CD4-positive, alpha-beta memory T cell (primary cell): Measurements from ENCODE around the gene LAMA3. TPM values are rescaled to one million over a fixed set of nuclear protein-coding genes. Genes with fewer than 3 reads are reported as not detected.
"Not testable (repeated sequence)": the region's sequence is repeated elsewhere in the genome, so short reads cannot be mapped to it uniquely, and the experiment has no call there.

ENCODE experiments used
- CTCF ChIA-PET: fragments of 350-600 bp; sonication (Branson Sonifier 250); formaldehyde crosslinking; loops from one replicate; lab custom pipeline; 2021; ENCODE audit warnings: inconsistent platforms; ENCODE audit not compliant: partially characterized antibody; lab: Charles Lee
- POLR2A ChIA-PET: fragments of 350-600 bp; sonication (Branson Sonifier 250); formaldehyde crosslinking; loops from one replicate; lab custom pipeline; 2021; ENCODE audit not compliant: partially characterized antibody; lab: Charles Lee
- DNase-seq, 5 donors: peaks; one replicate each; pipeline versions ENCODE4 v3.0.0 to v3.0.0-alpha.2; 2020 to 2022; ENCODE audit warnings: mixed read lengths in 1 of 5
- H3K27ac ChIP-seq: one replicate; pipeline ENCODE4 v1.7.0; 2013; ENCODE audit warnings: low read depth, low read length
- H3K27me3 ChIP-seq: 2 replicates; pipeline ENCODE4 v1.7.0; 2013; ENCODE audit warnings: mild to moderate bottlenecking, low read length, moderate library complexity; ENCODE audit not compliant: insufficient read depth
- H3K36me3 ChIP-seq: 2 replicates; pipeline ENCODE4 v1.7.0; 2013; ENCODE audit warnings: mild to moderate bottlenecking, low read length, moderate library complexity; ENCODE audit not compliant: insufficient read depth
- H3K4me1 ChIP-seq: 2 replicates; pipeline ENCODE4 v1.7.0; 2013; ENCODE audit warnings: mild to moderate bottlenecking, low read length, moderate library complexity; ENCODE audit not compliant: insufficient read depth
- H3K4me3 ChIP-seq, 2 donors: one replicate each; pipeline ENCODE4 v1.7.0; 2013; ENCODE audit warnings: low read length in 2 of 2, mild to moderate bottlenecking in 1 of 2
- H3K9me3 ChIP-seq, 2 donors: one replicate each; pipeline ENCODE4 v1.7.0; 2013; ENCODE audit warnings: low read length in 2 of 2, control low read depth in 1 of 2; ENCODE audit not compliant: control insufficient read depth in 1 of 2
- H3K27ac Mint-ChIP-seq, 7 donors: one replicate each; pipeline ENCODE4 v1.8.0; 2020 to 2021; ENCODE audit warnings: mixed read lengths in 7 of 7, mild to moderate bottlenecking in 6 of 7, inconsistent platforms in 3 of 7, moderate library complexity in 3 of 7
- H3K27me3 Mint-ChIP-seq, 2 donors: one replicate each; pipeline ENCODE4 v1.8.0; 2020 to 2021; ENCODE audit warnings: mixed read lengths in 2 of 2
- H3K36me3 Mint-ChIP-seq, 2 donors: one replicate each; pipeline ENCODE4 v1.8.0; 2020 to 2021; ENCODE audit warnings: mixed read lengths in 2 of 2, inconsistent platforms in 1 of 2, mild to moderate bottlenecking in 1 of 2
- H3K4me1 Mint-ChIP-seq, 4 donors: one replicate each; pipeline ENCODE4 v1.8.0; 2020 to 2021; ENCODE audit warnings: mixed read lengths in 4 of 4, mild to moderate bottlenecking in 1 of 4
- H3K4me3 Mint-ChIP-seq, 8 donors: one replicate each; pipeline ENCODE4 v1.8.0; 2020 to 2021; ENCODE audit warnings: mixed read lengths in 8 of 8, mild to moderate bottlenecking in 7 of 8, moderate library complexity in 6 of 8, inconsistent platforms in 3 of 8
- H3K9me3 Mint-ChIP-seq, 8 donors: one replicate each; pipeline ENCODE4 v1.8.0; 2020 to 2021; ENCODE audit warnings: mixed read lengths in 8 of 8, mild to moderate bottlenecking in 5 of 8, inconsistent platforms in 3 of 8, moderate library complexity in 1 of 8
- intact Hi-C: fragments of 100-400 bp; cut with micrococcal nuclease; formaldehyde crosslinking; loops from one replicate; pipeline ENCODE4 v1.15.1; 2023
- polyA plus RNA-seq, 2 donors: library from polyadenylated mRNA; unstranded; fragments of 300-500 nt; fragmentation: Illumina TruSeq; gene quantifications; one replicate each; pipeline ENCODE4 v1.2.3, GENCODE V29; 2021
- total RNA-seq, 2 experiments: library from RNA; stranded (reverse); gene quantifications; one replicate each; pipeline ENCODE4 v1.2.3, GENCODE V29; 2021

Gene LAMA3
- total and polyA plus RNA-seq, 4 experiments from 2014 or later = not detected

- no peaks in the 10 kb centered on the region for H3K36me3 Mint-ChIP-seq
- Histone ChIP-seq H3K27ac (no peak overlapping the region), H3K4me3 (no peak overlapping the region), H3K4me1 (no peaks in the 10 kb centered on the region), H3K9me3 (no peaks in the 10 kb centered on the region), H3K36me3 (no peaks in the 10 kb centered on the region), H3K27me3 (no peaks in the 10 kb centered on the region)
- ChIA-PET CTCF (no interaction called here), POLR2A (interaction anchor here (0.6 kb wide), 1 partner anchor 8 kb away, joined by 3 read pairs; no protein-coding TSS in a partner anchor)
- no peak overlapping the region for H3K27ac Mint-ChIP-seq
- DNase-seq = no peak
- H3K27me3 Mint-ChIP-seq = peaks cover 8 to 15% of the 10 kb centered on the region in 2 donors
- H3K4me1 Mint-ChIP-seq = no peaks in the 10 kb centered on the region
- no peak overlapping the region for H3K4me3 Mint-ChIP-seq
- intact Hi-C loops = no loop called here
- peaks cover 0 to 2% (median 0%) of the 10 kb centered on the region in 8 donors for H3K9me3 Mint-ChIP-seq
These were observed 38.6 kb downstream of the LAMA3 start for GRCh38 chr18:23727707-23728493.

DNA sequence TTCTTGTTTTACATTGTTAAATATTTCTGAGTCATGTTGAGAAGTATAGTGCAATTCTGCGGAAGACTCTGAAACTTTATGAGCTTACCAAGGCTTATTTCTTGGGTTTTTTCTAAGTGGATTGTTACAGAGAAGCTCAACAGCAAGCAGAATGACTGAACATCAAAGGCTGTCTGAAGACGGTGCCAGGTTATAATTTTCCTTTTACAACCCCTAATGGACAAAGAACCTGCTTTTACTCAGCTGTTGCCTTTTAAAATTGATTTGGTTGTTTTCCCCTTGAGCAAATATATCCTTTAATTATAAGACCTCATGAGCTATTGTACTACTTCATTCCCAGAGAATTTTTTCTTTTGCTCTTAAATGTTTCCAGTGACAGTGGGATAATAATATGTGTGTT lies 41.6 kb downstream of the LAMA3 start:
- H3K4me3 Mint-ChIP-seq = no peak overlapping the region
- intact Hi-C loops = no loop called here
- peaks cover 0 to 2% (median 0%) of the 10 kb centered on the region in 4 donors for H3K4me1 Mint-ChIP-seq
- H3K4me3 ChIP-seq = no peak overlapping the region
- DNase-seq = no peak
- no peaks in the 10 kb centered on the region for H3K9me3 Mint-ChIP-seq
- no peak overlapping the region for H3K27ac ChIP-seq
- H3K27me3 ChIP-seq = no peaks in the 10 kb centered on the region
- H3K4me1 ChIP-seq = no peaks in the 10 kb centered on the region
- ChIA-PET CTCF (interaction anchor here (1.2 kb wide), 1 partner anchor 109 kb away, joined by 3 read pairs; no protein-coding TSS in a partner anchor), POLR2A (no interaction called here)
- H3K36me3 Mint-ChIP-seq = no peaks in the 10 kb centered on the region
- H3K27ac Mint-ChIP-seq = no peak overlapping the region
- H3K9me3 ChIP-seq = no peaks in the 10 kb centered on the region
- peaks cover 5% of the 10 kb centered on the region in 2 donors for H3K27me3 Mint-ChIP-seq
- H3K36me3 ChIP-seq = no peaks in the 10 kb centered on the region

- DNase-seq = no peak
- no peak overlapping the region for H3K4me3 Mint-ChIP-seq
- no peaks in the 10 kb centered on the region for H3K36me3 Mint-ChIP-seq
- intact Hi-C loops = no loop called here
- Histone ChIP-seq H3K27me3 (no peaks in the 10 kb centered on the region), H3K4me1 (no peaks in the 10 kb centered on the region), H3K27ac (no peak overlapping the region), H3K36me3 (no peaks in the 10 kb centered on the region), H3K9me3 (no peaks in the 10 kb centered on the region), H3K4me3 (no peak overlapping the region)
- H3K4me1 Mint-ChIP-seq = peaks cover 0 to 2% (median 0%) of the 10 kb centered on the region in 4 donors
- no peak overlapping the region for H3K27ac Mint-ChIP-seq
- POLR2A ChIA-PET = no interaction called here
- no peaks in the 10 kb centered on the region for H3K9me3 Mint-ChIP-seq
- peaks cover 5% of the 10 kb centered on the region in 2 donors for H3K27me3 Mint-ChIP-seq
- CTCF ChIA-PET = interaction anchor here (1.2 kb wide), 1 partner anchor 941 kb away, joined by 3 read pairs; no protein-coding TSS in a partner anchor
These were observed 42.6 kb downstream of the LAMA3 start for GRCh38 chr18:23731861-23732260.

DNA sequence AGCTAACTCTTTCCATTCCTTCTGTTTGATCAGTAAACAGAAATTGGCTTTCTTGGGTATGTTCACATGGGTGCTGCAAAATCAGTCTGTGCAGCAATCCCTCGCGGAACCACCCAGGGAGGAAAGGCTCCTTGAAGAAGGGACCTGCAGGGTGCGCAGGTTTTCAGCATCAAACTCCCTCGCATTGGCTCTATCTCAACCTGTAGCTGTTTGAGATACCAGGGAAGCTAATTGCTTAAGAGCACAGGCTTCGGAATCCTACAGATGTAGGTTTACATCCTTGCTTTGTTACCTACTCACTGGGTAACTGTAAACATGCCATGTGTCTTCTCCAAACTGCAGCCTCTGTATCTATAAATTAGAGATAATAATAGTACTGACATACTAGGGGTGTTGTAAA lies 43.2 kb downstream of the LAMA3 start:
- Histone ChIP-seq H3K27me3 (no peaks in the 10 kb centered on the region), H3K4me3 (no peak overlapping the region), H3K36me3 (no peaks in the 10 kb centered on the region), H3K4me1 (no peaks in the 10 kb centered on the region), H3K9me3 (no peaks in the 10 kb centered on the region), H3K27ac (no peak overlapping the region)
- H3K4me3 Mint-ChIP-seq = no peak overlapping the region
- no peak overlapping the region for H3K27ac Mint-ChIP-seq
- no peak for DNase-seq
- CTCF ChIA-PET = interaction anchor here (1.2 kb wide), 1 partner anchor 942 kb away, joined by 3 read pairs; no protein-coding TSS in a partner anchor
- no peaks in the 10 kb centered on the region for H3K36me3 Mint-ChIP-seq
- peaks cover 5% of the 10 kb centered on the region in 2 donors for H3K27me3 Mint-ChIP-seq
- H3K9me3 Mint-ChIP-seq = peaks cover 0 to 2% (median 0%) of the 10 kb centered on the region in 8 donors
- POLR2A ChIA-PET = no interaction called here
- peaks cover 0 to 2% (median under 1%) of the 10 kb centered on the region in 4 donors for H3K4me1 Mint-ChIP-seq
- intact Hi-C loops = no loop called here

DNA sequence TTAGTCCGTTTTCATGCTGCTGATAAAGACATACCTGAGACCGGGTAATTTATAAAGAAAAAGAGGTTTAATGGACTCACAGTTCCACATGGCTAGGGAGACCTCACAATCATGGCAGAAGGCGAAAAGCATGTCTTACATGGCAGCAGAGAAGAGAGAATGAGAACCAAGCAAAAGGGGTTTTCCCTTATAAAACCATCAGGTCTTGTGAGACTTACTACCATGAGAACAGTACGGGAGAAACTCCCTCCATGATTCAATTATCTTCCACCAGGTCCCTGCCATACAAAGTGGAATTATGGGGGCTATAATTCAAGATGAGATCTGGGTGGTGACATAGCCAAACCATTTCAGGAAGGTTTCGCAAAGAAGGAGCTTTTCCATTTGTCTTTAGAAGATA lies 44.0 kb downstream of the LAMA3 start:
- DNase-seq, POLR2A ChIA-PET, H3K9me3 Mint-ChIP-seq, intact Hi-C loops, H3K36me3 Mint-ChIP-seq, H3K9me3 ChIP-seq, CTCF ChIA-PET, H3K27ac ChIP-seq, H3K4me3 Mint-ChIP-seq, H3K27me3 Mint-ChIP-seq, H3K36me3 ChIP-seq, H3K27me3 ChIP-seq, H3K27ac Mint-ChIP-seq, H3K4me3 ChIP-seq, H3K4me1 Mint-ChIP-seq, H3K4me1 ChIP-seq: not testable (repeated sequence)

DNA sequence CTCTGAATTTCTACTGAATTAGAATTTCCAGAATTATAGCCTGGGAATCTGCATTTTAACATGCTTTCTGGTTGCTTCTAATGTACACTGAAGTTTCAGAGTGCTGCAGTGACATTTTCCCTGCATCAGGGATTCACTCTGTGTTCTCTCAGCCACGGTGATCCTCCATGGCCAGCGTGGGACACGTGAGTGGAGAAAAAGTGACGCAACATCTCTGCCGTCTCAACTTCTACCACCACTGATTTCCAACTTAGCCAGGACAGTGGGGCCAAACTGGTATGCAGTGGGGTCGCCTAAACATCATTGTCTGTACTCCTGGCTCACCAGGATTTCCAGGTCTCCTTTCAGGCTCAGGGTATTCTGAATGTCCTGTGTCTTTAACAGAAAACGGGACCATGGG lies 44.6 kb downstream of the LAMA3 start:
- intact Hi-C loops = no loop called here
- DNase-seq = no peak
- peaks cover 3 to 4% of the 10 kb centered on the region in 2 donors for H3K27me3 Mint-ChIP-seq
- POLR2A ChIA-PET = no interaction called here
- H3K27me3 ChIP-seq = no peaks in the 10 kb centered on the region
- peaks cover 0 to 2% (median 0%) of the 10 kb centered on the region in 8 donors for H3K9me3 Mint-ChIP-seq
- H3K9me3 ChIP-seq = no peaks in the 10 kb centered on the region
- H3K36me3 Mint-ChIP-seq = no peaks in the 10 kb centered on the region
- no peak overlapping the region for H3K27ac ChIP-seq
- no peak overlapping the region for H3K27ac Mint-ChIP-seq
- H3K4me1 ChIP-seq = peaks cover 13% of the 10 kb centered on the region
- no peaks in the 10 kb centered on the region for H3K36me3 ChIP-seq
- H3K4me3 Mint-ChIP-seq = no peak overlapping the region
- no peak overlapping the region for H3K4me3 ChIP-seq
- CTCF ChIA-PET = no interaction called here
- H3K4me1 Mint-ChIP-seq = peaks cover 9 to 15% (median 12%) of the 10 kb centered on the region in 4 donors

GRCh38 chr18:23735021-23735464 lies 45.8 kb downstream of the LAMA3 start:
- Histone ChIP-seq H3K4me1 (peaks cover 15% of the 10 kb centered on the region), H3K27me3 (no peaks in the 10 kb centered on the region), H3K9me3 (no peaks in the 10 kb centered on the region), H3K4me3 (no peak overlapping the region), H3K36me3 (no peaks in the 10 kb centered on the region), H3K27ac (no peak overlapping the region)
- no peak for DNase-seq
- POLR2A ChIA-PET = no interaction called here
- Mint-ChIP-seq H3K27ac (peak overlapping the region in 2 of 7 donors; percentile 1 to 37), H3K36me3 (no peaks in the 10 kb centered on the region), H3K9me3 (peaks cover 0 to 2% (median 0%) of the 10 kb centered on the region in 8 donors), H3K27me3 (peaks cover 3% of the 10 kb centered on the region in 2 donors), H3K4me1 (peaks cover 11 to 15% (median 15%) of the 10 kb centered on the region in 4 donors), H3K4me3 (no peak overlapping the region)
- intact Hi-C loops = no loop called here
- CTCF ChIA-PET = no interaction called here
